Measurements from ENCODE around the gene RCCD1.

- TF ChIP-seq POLR2A (IDR thresholded peaks at IDR 0.05) (no peak), CTCF (IDR thresholded peaks at IDR 0.05) (no peak)
Measured at GRCh38 chr15:90907051-90907660, 47.5 kb upstream of the RCCD1 start.
